ENCODE data around the gene ATF7.

ATF7 gene

DNA sequence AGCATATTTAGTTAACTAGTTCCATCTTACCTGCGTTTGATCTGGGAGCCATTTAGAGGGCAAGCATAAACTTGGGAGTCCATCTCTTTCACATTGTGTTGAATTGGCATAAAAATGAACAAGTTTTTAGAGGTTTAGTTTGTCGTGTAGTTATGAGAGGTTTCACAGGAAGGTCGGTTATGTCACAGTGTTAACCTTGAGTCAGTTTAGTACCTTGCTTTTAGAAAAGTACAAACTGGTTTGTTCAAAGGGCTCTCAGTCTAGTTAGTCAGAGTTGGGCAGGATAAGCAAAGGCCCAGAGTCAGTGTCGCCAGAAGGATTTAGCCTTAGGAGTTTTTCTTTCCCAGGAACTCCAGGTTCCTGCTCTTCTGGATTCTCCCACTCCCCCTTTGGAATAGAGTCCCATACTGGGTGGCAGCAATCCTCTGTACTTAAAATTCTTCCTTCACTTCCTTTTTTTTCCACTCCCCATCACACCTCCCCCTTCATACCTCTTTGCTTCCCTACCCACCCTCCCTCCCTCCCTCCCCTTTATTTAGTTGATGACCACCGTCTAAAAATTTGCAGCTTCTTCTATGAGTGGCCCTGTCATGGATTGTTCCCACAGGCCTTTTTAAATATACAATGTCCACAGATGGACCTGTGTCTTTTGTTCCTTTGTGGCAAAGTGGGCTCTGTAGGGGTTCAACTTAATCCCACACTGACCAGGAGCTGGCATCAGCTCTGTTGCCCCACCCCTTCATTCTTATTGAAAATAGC lies 162.2 kb downstream of the ATF7 start:
- no peak for DNase-seq

DNA sequence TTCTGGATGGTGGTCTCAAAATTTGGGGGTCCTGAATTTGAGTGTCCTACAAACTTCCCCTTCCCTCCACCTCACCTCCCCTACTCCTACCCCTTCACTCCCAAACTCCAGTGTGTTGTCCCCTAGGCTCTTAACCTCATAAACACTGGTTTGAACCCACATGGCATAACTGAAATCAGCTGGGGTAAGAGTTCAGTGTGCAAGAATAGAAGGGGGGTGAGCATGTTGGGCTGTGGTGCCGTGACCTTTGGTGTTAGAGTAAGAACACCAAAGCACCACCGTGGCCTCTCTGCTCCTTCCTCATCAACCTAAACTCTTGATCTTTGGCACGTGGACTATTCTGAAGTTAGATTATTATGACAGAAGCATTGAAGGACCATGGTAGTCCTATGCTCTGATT lies 163.2 kb downstream of the ATF7 start:
- DNase-seq, result no peak

DNA sequence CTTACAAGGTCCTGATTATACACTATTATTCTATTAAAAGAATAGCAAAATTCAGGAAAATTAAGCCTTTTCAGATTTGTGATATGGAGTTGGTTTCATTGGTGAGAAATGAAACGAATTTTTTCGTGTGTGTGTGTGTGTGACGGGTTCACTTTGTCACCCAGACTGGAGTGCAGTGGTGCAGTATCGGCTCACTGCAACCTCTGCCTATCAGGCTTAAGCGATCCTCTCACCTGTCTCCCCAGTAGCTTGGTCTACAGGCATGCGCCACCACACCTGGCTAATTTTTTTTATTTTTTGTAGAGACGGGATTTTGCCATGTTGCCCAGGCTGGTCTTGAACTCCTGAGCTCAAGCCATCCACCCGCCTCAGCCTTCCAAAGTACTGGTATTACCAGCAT lies 164.6 kb downstream of the ATF7 start:
- DNase-seq, result no peak

GRCh38 chr12:53461059-53461458 lies 165.1 kb downstream of the ATF7 start:
- no peak for DNase-seq

DNA sequence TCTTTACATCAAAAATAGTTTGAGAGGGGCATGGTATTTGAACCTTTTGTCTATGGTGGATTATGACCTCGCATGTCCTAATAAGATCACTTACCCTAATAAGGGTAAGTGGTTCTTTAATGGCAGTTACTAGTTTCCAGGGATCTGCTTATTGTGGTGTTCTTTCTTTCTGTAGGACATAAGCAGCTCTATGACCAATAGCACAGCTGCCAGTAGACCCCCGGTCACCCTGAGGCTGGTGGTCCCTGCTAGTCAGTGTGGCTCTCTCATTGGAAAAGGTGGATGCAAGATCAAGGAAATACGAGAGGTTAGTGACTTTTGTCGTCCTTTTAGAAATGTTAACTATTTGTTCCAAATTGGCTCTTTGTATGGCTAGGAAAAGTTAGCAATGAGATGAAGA lies 167.1 kb downstream of the ATF7 start:
- DNase-seq, result no peak

Data from nucleus accumbens (tissue), 56 donors.